Heart left ventricle (tissue), 16 donors: ENCODE measurements around the gene ZNF292. TPM values are rescaled to one million over a fixed set of nuclear protein-coding genes. Genes with fewer than 3 reads are reported as not detected.

Experiments used
- ATAC-seq, 4 donors: fragments of 200-7000 bp; cut with Tn5 transposase; one replicate each; pipeline ENCODE4 v1.9.1; 2020 to 2022; ENCODE audit warnings: moderate library complexity in 4 of 4, mild to moderate bottlenecking in 3 of 4, moderate number of reproducible peaks in 1 of 4
- DNase-seq, 5 donors: peaks; one replicate each; pipeline ENCODE4 v3.0.0-alpha.2; 2020
- H3K27ac ChIP-seq, 12 donors: fragments of 200-600 bp; sonication (generic) in 4 of 12; one replicate each; pipeline versions ENCODE4 v1.5.0 to v1.8.0; 2016 to 2022; ENCODE audit warnings: mild to moderate bottlenecking in 2 of 12
- H3K27me3 ChIP-seq, 9 donors: fragments of 200-600 bp; sonication (generic) in 2 of 9; one replicate each; pipeline versions ENCODE4 v1.5.1 to v1.8.0; 2016 to 2022; ENCODE audit warnings: mild to moderate bottlenecking in 3 of 9
- H3K36me3 ChIP-seq, 9 donors: fragments of 200-600 bp; sonication (generic) in 2 of 9; one replicate each; pipeline versions ENCODE4 v1.5.0 to v1.8.0; 2018 to 2022; ENCODE audit warnings: mild to moderate bottlenecking in 2 of 9
- H3K4me1 ChIP-seq, 12 donors: fragments of 200-600 bp; sonication (generic) in 4 of 12; one replicate each; pipeline versions ENCODE4 v1.5.0 to v1.8.0; 2016 to 2022; ENCODE audit warnings: mild to moderate bottlenecking in 3 of 12
- H3K4me3 ChIP-seq, 12 donors: fragments of 200-600 bp; sonication (generic) in 4 of 12; one replicate each; pipeline versions ENCODE4 v1.5.0 to v1.8.0; 2017 to 2022; ENCODE audit warnings: mild to moderate bottlenecking in 9 of 12, moderate library complexity in 4 of 12
- H3K9me3 ChIP-seq, 12 donors: fragments of 200-600 bp; sonication (generic) in 4 of 12; one replicate each; pipeline versions ENCODE4 v1.5.0 to v1.8.0; 2016 to 2022; ENCODE audit warnings: mild to moderate bottlenecking in 1 of 12
- CTCF ChIP-seq, 12 donors: fragments of 200-600 bp; sonication (generic) in 4 of 12; IDR thresholded peaks; one replicate each; pipeline versions ENCODE4 v1.5.0 to v1.8.0; 2018 to 2022; ENCODE audit warnings: antibody characterized with exemption in 12 of 12, mild to moderate bottlenecking in 5 of 12
- POLR2A ChIP-seq, 2 donors: fragments of 450-650 bp; IDR thresholded peaks; one replicate each; pipeline ENCODE4 v1.6.1; 2017; ENCODE audit warnings: antibody characterized with exemption in 2 of 2, mild to moderate bottlenecking in 2 of 2, moderate library complexity in 2 of 2
- WGBS, 4 donors: extraction: QIAGEN DNeasy Blood & Tissue Kit in 2 of 4; methylation state at CpG; one replicate each; pipeline versions ENCODE4 v1.1.5 to v1.1.7; 2013 to 2018; 5-methylcytosine and 5-hydroxymethylcytosine counted together
- intact Hi-C, 10 donors: fragments of 100-400 bp; cut with DNase I; formaldehyde crosslinking; loops; one replicate each; pipeline versions ENCODE4 v1.11.1 to v1.14.2; 2022
- polyA plus RNA-seq, 2 donors: library from polyadenylated mRNA; stranded (reverse); fragments of 200-250 nt; gene quantifications; one replicate each; pipeline ENCODE4 v1.2.3, GENCODE V29; 2013
- total RNA-seq, 9 donors: library from RNA; depleted of rRNA in 2 of 9; stranded (reverse); fragments of >200 nt in 2 of 9; fragmentation: NEBNext Ultra II Directional in 3 of 9; extraction: Animal tissue kit (Norgen Biotek cat#: 25700) in 3 of 9; gene quantifications; one replicate each; pipeline versions ENCODE4 v1.1.0 to v1.2.4, GENCODE V29; 2016 to 2023
- donor health status: ischemic (EF 13 %, LVEDD 7.1; RV severe dilation, severe dysfunction).
- donor health status: healthy with polysubstance abuse.
- donor health status: DM: no; HTN: yes; CAD: no.
- donor health status: DM: no; HTN: no; CAD: no.
- donor health status: ischemic (EF 25% LVEDD 6.9; RV normal size, moderate dysfunction).
- donor health status: ischemic (EF 25% LVEDD 5.7; RV mildly dilated, moderate dysfunction).
- donor health status: healthy.
- donor health status: DM: yes; HTN: yes; CAD: no.
- donor health status: ischemic (EF 35%, LVEDD 5.7; RV mildly dilated, moderate dysfunction).
- donor health status: nonischemic (EF 11% LVEDD 7.7; RV severe dilation, severe dysfunction).
- donor health status: DM: yes; HTN: yes; CAD: no.
- donor health status: PGD.
- donor health status: ischemic (EF 29% LVEDD 5.4; RV normal size, mild dysfunction).
- donor health status: nonischemic (EF 23%, LVEDD 6.1; RV moderate dilation, normal function).

The ZNF292 gene
- total and polyA plus RNA-seq, 11 donors, result 4.0 to 35.8 (median 27.4) TPM

DNA sequence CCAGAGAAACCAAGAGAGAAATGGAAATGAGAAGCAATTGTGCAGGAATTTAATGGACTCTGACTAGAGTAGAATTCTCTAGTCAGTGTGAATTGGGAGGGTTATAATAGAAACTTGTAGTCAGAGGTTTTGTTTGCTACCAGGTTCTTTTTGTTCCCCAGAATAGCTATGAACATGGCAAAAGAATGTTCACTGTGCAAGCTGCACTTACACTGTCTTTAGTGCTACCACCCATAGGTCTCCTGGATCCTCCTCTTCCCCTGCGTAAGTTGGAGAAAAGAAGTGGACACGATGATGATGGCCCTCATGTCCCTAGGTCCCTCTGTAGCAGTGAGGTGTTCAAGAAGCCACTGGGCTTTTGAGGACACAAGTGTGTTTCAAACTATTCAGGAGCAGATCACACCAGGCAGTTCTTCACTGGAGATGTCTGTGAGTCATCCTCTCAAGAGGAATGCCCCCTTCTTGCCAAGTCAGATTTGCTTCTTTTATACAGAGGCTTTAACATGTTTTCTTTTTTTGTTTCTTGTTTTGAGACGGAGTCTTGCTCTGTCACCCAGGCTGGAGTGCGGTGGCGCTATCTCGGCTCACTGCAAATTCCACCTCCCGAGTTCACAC, 119.4 kb downstream of the ZNF292 start:
- Histone ChIP-seq H3K36me3 (no peaks in the 10 kb centered on the region), H3K4me3 (no peak overlapping the region), H3K27ac (no peak overlapping the region), H3K9me3 (no peaks in the 10 kb centered on the region), H3K4me1 (peaks cover 0 to 14% (median 0%) of the 10 kb centered on the region in 12 donors), H3K27me3 (no peaks in the 10 kb centered on the region)
- WGBS, 4 donors, result 77 to 88% (median 82%) methylated on average over 7 of the region's 7 CpGs
- intact Hi-C loops, result no loop called here
- no peak for DNase-seq
- TF ChIP-seq POLR2A (IDR thresholded peaks at IDR 0.05), result no peak
- TF ChIP-seq CTCF (IDR thresholded peaks at IDR 0.05), result no peak
- peak in 3 of 4 donors; percentile 13 to 63 (median 54) for ATAC-seq

DNA sequence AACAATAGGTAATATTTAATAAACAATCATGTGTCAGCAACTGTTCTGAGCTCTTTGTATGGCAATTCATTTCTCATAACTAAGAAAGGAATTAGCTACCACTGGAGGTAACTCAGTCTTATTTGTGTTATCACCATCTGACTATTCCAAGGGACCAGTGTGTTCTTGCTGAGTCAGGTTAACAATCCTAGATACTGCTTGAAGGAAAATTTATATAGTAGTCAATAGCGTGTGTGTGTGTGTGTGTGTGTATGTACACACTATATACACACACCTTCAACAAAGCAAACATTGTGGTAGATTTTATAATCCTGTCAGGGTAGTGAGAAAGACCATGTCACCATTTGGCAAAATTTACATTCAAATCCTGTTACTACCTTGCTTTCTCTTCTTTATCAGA, 121.3 kb downstream of the ZNF292 start:
- 77 to 100% (median 83%) methylated on average over 1 of the region's 1 CpG for WGBS, 4 donors
- no peak for TF ChIP-seq POLR2A (IDR thresholded peaks at IDR 0.05)
- no peak for TF ChIP-seq CTCF (IDR thresholded peaks at IDR 0.05)
- intact Hi-C loops, result no loop called here

GRCh38 chr6:87277123-87277522, 121.8 kb downstream of the ZNF292 start:
- peak in 1 of 4 donors; percentile 48 for ATAC-seq
- Histone ChIP-seq H3K9me3 (no peaks in the 10 kb centered on the region), H3K4me1 (peaks cover 0 to 14% (median 0%) of the 10 kb centered on the region in 12 donors), H3K36me3 (no peaks in the 10 kb centered on the region), H3K4me3 (no peak overlapping the region), H3K27ac (no peak overlapping the region), H3K27me3 (no peaks in the 10 kb centered on the region)
- DNase-seq, result no peak
- intact Hi-C loops, result no loop called here
- TF ChIP-seq CTCF (IDR thresholded peaks at IDR 0.05), result peak in 5 of 12 donors; percentile 3 to 35 (median 29)
- no peak for TF ChIP-seq POLR2A (IDR thresholded peaks at IDR 0.05)

More for the DNA sequence above, 121.3 kb downstream of the ZNF292 start:
- H3K27ac ChIP-seq, result no peak overlapping the region
- H3K36me3 ChIP-seq, result no peaks in the 10 kb centered on the region
- H3K27me3 ChIP-seq, result no peaks in the 10 kb centered on the region
- no peaks in the 10 kb centered on the region for H3K9me3 ChIP-seq
- H3K4me3 ChIP-seq, result no peak overlapping the region
- H3K4me1 ChIP-seq, result peaks cover 0 to 14% (median 0%) of the 10 kb centered on the region in 12 donors
- DNase-seq (no peak), ATAC-seq (no peak)

DNA sequence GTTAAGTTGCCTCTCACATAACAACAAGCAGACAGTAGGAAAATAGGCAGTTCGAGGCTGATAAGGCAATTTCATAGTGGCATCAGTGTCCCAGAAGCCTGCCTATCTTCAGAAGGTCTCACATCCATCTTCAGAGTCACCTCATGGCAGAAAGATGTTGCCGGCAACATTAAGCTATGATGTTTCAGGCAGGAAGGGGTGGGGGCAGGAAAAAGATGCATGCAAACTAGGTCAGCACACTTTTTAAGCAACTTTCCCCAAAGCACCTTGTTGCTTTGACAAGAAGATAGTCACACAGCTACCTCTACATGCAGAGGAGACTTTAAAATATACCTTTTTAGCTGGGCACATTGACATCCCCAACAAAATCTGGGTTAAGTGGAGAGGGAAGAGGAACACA, 123.8 kb downstream of the ZNF292 start:
- H3K27ac ChIP-seq, result no peak overlapping the region
- intact Hi-C loops, result no loop called here
- no peaks in the 10 kb centered on the region for H3K36me3 ChIP-seq
- peaks cover 0 to 8% (median 0%) of the 10 kb centered on the region in 12 donors for H3K4me1 ChIP-seq
- H3K9me3 ChIP-seq, result no peaks in the 10 kb centered on the region
- ATAC-seq, result no peak
- TF ChIP-seq CTCF (IDR thresholded peaks at IDR 0.05), result no peak
- TF ChIP-seq POLR2A (IDR thresholded peaks at IDR 0.05), result no peak
- no peaks in the 10 kb centered on the region for H3K27me3 ChIP-seq
- no peak for DNase-seq
- no peak overlapping the region for H3K4me3 ChIP-seq
- 40 to 45% (median 42%) methylated on average over 2 of the region's 2 CpGs for WGBS, 4 donors
